GM19239 (cell line): ENCODE data around the gene CDO1.

ENCODE experiments used
- DNase-seq: peaks from one replicate; pipeline ENCODE4 v3.0.0; 2011; ENCODE audit warnings: low spot score; ENCODE audit not compliant: insufficient read length
- FAIRE-seq: peaks from 2 replicates; lab custom pipeline; 2011; peaks lifted over from hg19 to GRCh38; lab: Jason Lieb, UNC

CDO1 gene

GRCh38 chr5:115816226-115817081, at the start of gene CDO1:
Gene CDO1, minus strand, starts transcription at chr5:115816659. Its CDS starts 262 bp downstream, at chr5:115816397.
- DNase-seq, result no peak
- no peak for FAIRE-seq

GRCh38 chr5:115859378-115859777, 42.9 kb upstream of the CDO1 start:
- peak; percentile 69 for FAIRE-seq
- DNase-seq, result no peak

- peak; percentile 90 for FAIRE-seq
- DNase-seq, result no peak
Observed at GRCh38 chr5:115858396-115858795, 41.9 kb upstream of the CDO1 start.

- no peak for DNase-seq
- no peak for FAIRE-seq
Observed at GRCh38 chr5:115857626-115858349, 41.3 kb upstream of the CDO1 start.

GRCh38 chr5:115857057-115857479, 40.6 kb upstream of the CDO1 start:
- FAIRE-seq (peak; percentile 74), DNase-seq (no peak)

GRCh38 chr5:115855959-115856358, 39.5 kb upstream of the CDO1 start:
- peak; percentile 4 for FAIRE-seq
- DNase-seq, result no peak

- DNase-seq, result no peak
- no peak for FAIRE-seq
Observed at GRCh38 chr5:115854139-115854538, 37.7 kb upstream of the CDO1 start.

- no peak for FAIRE-seq
- no peak for DNase-seq
Observed at GRCh38 chr5:115850744-115851416, 34.4 kb upstream of the CDO1 start.

- DNase-seq (no peak), FAIRE-seq (peak; percentile 52)
Observed at GRCh38 chr5:115849258-115849798, 32.9 kb upstream of the CDO1 start.

- DNase-seq, result no peak
- no peak for FAIRE-seq
Observed at GRCh38 chr5:115847290-115847689, 30.8 kb upstream of the CDO1 start.

- DNase-seq (no peak), FAIRE-seq (no peak)
Observed at GRCh38 chr5:115844321-115844817, 27.9 kb upstream of the CDO1 start.

- DNase-seq (no peak), FAIRE-seq (no peak)
Observed at GRCh38 chr5:115843444-115844130, 27.1 kb upstream of the CDO1 start.

- no peak for FAIRE-seq
- no peak for DNase-seq
Observed at GRCh38 chr5:115842952-115843351, 26.5 kb upstream of the CDO1 start.

- FAIRE-seq (peak; percentile 81), DNase-seq (no peak)
Observed at GRCh38 chr5:115842089-115842935, 25.9 kb upstream of the CDO1 start.

GRCh38 chr5:115841382-115842088, 25.1 kb upstream of the CDO1 start, which contains the start of the genes AP3S1 and ATG12:
Gene AP3S1, plus strand, starts transcription at chr5:115841935. Its CDS starts 103 bp downstream, at chr5:115842038.
Gene ATG12, minus strand, starts transcription at chr5:115841565. Its CDS starts 13 bp downstream, at chr5:115841552.
- DNase-seq (peak; percentile 48), FAIRE-seq (peak; percentile 91)

- DNase-seq (no peak), FAIRE-seq (no peak)
Observed at GRCh38 chr5:115840873-115841272, 24.4 kb upstream of the CDO1 start.

GRCh38 chr5:115838885-115839518, 22.5 kb upstream of the CDO1 start:
- peak; percentile 84 for FAIRE-seq
- DNase-seq, result no peak

- no peak for FAIRE-seq
- DNase-seq, result no peak
Observed at GRCh38 chr5:115835481-115835880, 19.0 kb upstream of the CDO1 start.
